Measurements from ENCODE around the gene TBRG1.

Gene TBRG1

DNA sequence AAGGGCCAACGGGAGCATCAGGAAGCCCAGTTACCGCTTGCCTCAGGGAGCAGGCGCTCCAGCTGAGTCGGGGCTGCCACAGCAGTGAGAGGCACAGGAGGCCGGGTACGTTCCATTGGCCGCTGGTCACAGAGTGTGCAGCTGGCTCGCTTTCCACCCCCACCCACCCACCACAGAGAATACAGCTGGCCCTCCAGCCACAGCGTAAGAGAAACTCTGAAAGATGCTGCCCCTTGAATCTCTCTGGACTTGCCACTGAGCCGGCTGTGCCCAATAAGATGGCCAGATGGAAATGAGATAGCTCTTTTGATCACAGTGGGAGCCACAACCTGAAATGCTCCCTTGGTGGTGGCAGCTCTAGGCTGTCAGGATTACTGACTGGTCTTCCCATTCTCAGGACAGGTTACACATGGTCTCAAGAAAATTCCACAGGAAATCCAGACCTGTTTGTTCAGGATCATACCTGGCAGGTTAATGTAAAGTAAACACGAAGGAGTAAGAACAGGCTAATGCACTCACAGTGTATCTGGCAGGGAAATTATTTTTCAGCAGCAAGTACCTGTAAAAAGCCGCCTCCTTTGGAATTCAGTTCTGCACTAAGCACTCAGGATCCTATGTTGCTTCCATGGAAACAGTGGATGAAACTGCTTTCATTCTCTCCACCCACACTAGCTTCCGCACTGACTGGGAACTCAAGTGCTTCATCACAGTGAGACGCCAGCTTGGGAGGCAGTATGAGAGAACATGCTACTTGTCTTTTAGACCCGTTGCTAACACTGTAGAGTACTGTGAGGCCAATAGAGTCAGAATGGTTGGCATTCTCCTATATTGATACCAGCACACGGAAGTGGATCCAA lies 34.3 kb downstream of the TBRG1 start:
- no peak for DNase-seq (ENCODE audit: low read depth)
- H3K4me3 ChIP-seq (ENCODE audit: low read depth, low read length), result no peak overlapping the region

DNA sequence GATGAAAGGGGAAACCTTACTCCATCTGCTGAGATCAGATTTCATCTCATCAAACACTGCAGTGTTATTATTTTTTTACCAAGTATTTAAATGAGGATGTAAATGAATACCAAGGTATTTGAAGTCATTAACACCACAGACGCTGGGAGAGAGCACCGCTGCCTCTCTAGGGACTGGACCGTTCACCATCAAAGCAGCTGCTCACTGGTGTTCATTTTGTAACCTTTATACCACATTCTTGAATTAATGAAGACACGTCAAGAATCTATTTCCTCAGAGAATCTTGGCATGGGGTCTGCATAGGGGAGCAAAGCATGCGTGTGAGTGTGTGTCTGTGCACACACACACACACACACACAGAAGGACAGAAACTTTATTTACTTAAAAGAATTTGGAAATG lies 35.2 kb downstream of the TBRG1 start:
- peak; percentile 42 for DNase-seq (ENCODE audit: low read depth)
- H3K4me3 ChIP-seq (ENCODE audit: low read depth, low read length), result no peak overlapping the region
- TF ChIP-seq, protein P1, sequence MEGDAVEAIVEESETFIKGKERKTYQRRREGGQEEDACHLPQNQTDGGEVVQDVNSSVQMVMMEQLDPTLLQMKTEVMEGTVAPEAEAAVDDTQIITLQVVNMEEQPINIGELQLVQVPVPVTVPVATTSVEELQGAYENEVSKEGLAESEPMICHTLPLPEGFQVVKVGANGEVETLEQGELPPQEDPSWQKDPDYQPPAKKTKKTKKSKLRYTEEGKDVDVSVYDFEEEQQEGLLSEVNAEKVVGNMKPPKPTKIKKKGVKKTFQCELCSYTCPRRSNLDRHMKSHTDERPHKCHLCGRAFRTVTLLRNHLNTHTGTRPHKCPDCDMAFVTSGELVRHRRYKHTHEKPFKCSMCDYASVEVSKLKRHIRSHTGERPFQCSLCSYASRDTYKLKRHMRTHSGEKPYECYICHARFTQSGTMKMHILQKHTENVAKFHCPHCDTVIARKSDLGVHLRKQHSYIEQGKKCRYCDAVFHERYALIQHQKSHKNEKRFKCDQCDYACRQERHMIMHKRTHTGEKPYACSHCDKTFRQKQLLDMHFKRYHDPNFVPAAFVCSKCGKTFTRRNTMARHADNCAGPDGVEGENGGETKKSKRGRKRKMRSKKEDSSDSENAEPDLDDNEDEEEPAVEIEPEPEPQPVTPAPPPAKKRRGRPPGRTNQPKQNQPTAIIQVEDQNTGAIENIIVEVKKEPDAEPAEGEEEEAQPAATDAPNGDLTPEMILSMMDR (IDR thresholded peaks at IDR 0.05; ENCODE audit: low read depth, low read length, missing control alignments), result no peak
- in situ Hi-C loops (cut with HindIII; ENCODE audit: low sequenced_read_pairs), result no loop called here

More for the DNA sequence above, 34.3 kb downstream of the TBRG1 start:
- in situ Hi-C loops (cut with HindIII; ENCODE audit: low sequenced_read_pairs), result no loop called here
- TF ChIP-seq, protein P1 (IDR thresholded peaks at IDR 0.05; ENCODE audit: low read depth, low read length, missing control alignments), result no peak

DNA sequence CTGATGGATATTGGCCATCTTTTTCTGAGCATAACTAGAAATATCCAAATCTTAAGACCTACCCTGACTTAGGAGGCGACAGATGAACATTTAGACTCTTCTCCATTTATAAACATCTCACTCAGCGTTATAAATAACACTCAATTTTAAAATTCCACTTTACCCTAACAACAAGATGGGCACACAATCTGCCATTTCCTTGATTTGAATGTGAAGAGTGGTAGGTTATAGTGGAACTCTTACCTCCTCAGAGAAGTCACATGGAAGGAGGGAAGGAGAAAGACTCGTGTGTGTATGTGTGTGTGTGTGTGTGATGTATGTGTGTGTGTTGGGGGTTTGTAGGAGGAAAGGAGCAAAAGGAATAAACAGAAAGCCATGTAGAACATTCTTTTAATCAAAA lies 35.8 kb downstream of the TBRG1 start:
- TF ChIP-seq, protein P1 (IDR thresholded peaks at IDR 0.05; ENCODE audit: low read depth, low read length, missing control alignments), result no peak
- DNase-seq (ENCODE audit: low read depth), result no peak
- in situ Hi-C loops (cut with HindIII; ENCODE audit: low sequenced_read_pairs), result no loop called here
- H3K4me3 ChIP-seq (ENCODE audit: low read depth, low read length), result no peak overlapping the region

GRCh38 chr11:124658986-124659385 lies 36.3 kb downstream of the TBRG1 start:
- TF ChIP-seq, protein P1 (IDR thresholded peaks at IDR 0.05; ENCODE audit: low read depth, low read length, missing control alignments), result no peak
- in situ Hi-C loops (cut with HindIII; ENCODE audit: low sequenced_read_pairs), result no loop called here
- no peak overlapping the region for H3K4me3 ChIP-seq (ENCODE audit: low read depth, low read length)
- DNase-seq (ENCODE audit: low read depth), result no peak

DNA sequence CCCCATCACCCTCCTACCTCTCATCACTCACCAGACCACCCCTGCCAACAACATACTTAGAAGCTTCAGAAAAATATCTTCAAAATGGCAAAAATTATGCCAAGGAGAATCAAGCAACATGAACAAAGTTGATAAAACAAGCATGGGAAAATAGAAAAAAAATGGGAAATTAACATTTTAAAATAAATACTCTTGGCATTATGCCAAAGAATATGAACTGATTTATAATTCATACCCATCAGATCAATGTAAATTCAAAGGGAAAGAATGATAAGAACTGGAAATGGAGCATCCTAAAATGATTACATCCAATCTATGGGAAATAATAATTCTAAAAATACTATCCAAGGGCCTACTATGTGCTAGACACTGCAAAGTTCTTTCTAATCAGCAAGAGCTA lies 38.9 kb downstream of the TBRG1 start:
- TF ChIP-seq, protein P1 (IDR thresholded peaks at IDR 0.05; ENCODE audit: low read depth, low read length, missing control alignments), result no peak
- H3K4me3 ChIP-seq (ENCODE audit: low read depth, low read length), result no peak overlapping the region
- no peak for DNase-seq (ENCODE audit: low read depth)
- in situ Hi-C loops (cut with HindIII; ENCODE audit: low sequenced_read_pairs), result loop anchor here (5.0 kb wide), 2 partner anchors 76 to 116 kb away; partner anchors contain the start of gene NRGN

- TF ChIP-seq, protein P1 (IDR thresholded peaks at IDR 0.05; ENCODE audit: low read depth, low read length, missing control alignments), result no peak
- in situ Hi-C loops (cut with HindIII; ENCODE audit: low sequenced_read_pairs), result loop anchor here (5.0 kb wide), 2 partner anchors 75 to 115 kb away; partner anchors contain the start of gene NRGN
- no peak for DNase-seq (ENCODE audit: low read depth)
- no peak overlapping the region for H3K4me3 ChIP-seq (ENCODE audit: low read depth, low read length)
Observed at GRCh38 chr11:124662106-124662505, 39.4 kb downstream of the TBRG1 start.

All from astrocyte of the cerebellum (primary cell).